ENCODE data around the gene LCE3C. TPM values are rescaled to one million over a fixed set of nuclear protein-coding genes. Genes with fewer than 3 reads are reported as not detected.
"Not testable (repeated sequence)": the region's sequence is repeated elsewhere in the genome, so short reads cannot be mapped to it uniquely, and the experiment has no call there.

Gene LCE3C
- polyA plus RNA-seq (ENCODE audit: insufficient read length in 4 of 4) = not detected

GRCh38 chr1:152599934-152600333 lies at the start of gene LCE3C:
LCE3C (plus strand) TSS chr1:152600234; CDS start chr1:152600732, 498 bp downstream.
- DNase-seq (ENCODE audit: low read depth in 4 of 4, low spot score in 2 of 4) = no peak

GRCh38 chr1:152565115-152565514 lies 34.9 kb upstream of the LCE3C start:
- no peak for DNase-seq (ENCODE audit: low read depth in 4 of 4, low spot score in 2 of 4)

GRCh38 chr1:152565535-152566215 lies 34.4 kb upstream of the LCE3C start:
- no peak for DNase-seq (ENCODE audit: low read depth in 4 of 4, low spot score in 2 of 4)

- no peak for DNase-seq (ENCODE audit: low read depth in 4 of 4, low spot score in 2 of 4)
Measured at GRCh38 chr1:152566681-152567080, 33.4 kb upstream of the LCE3C start, which contains the start of gene LCE3E. LCE3E (minus strand) TSS chr1:152566780; CDS start chr1:152566208, 572 bp downstream.

GRCh38 chr1:152577168-152577567 lies 22.9 kb upstream of the LCE3C start:
- DNase-seq (ENCODE audit: low read depth in 4 of 4, low spot score in 2 of 4) = no peak

GRCh38 chr1:152579526-152579925 lies 20.5 kb upstream of the LCE3C start:
- not testable (repeated sequence) for DNase-seq (ENCODE audit: low read depth in 4 of 4, low spot score in 2 of 4)

GRCh38 chr1:152580433-152580832 lies 19.6 kb upstream of the LCE3C start, which contains the start of gene LCE3D:
LCE3D (minus strand) TSS chr1:152580516; CDS start chr1:152579936, 580 bp downstream.
- DNase-seq (ENCODE audit: low read depth in 4 of 4, low spot score in 2 of 4) = no peak

- no peak for DNase-seq (ENCODE audit: low read depth in 4 of 4, low spot score in 2 of 4)
Measured at GRCh38 chr1:152582647-152583046, 17.4 kb upstream of the LCE3C start.

GRCh38 chr1:152585586-152585985 lies 14.4 kb upstream of the LCE3C start:
- DNase-seq (ENCODE audit: low read depth in 4 of 4, low spot score in 2 of 4) = no peak

- no peak for DNase-seq (ENCODE audit: low read depth in 4 of 4, low spot score in 2 of 4)
Measured at GRCh38 chr1:152596986-152597385, 3.0 kb upstream of the LCE3C start.

GRCh38 chr1:152613511-152613910 lies 13.5 kb downstream of the LCE3C start, which contains the start of gene LCE3B:
LCE3B (plus strand) TSS chr1:152613811; CDS start chr1:152613811, 0 bp downstream.
- no peak for DNase-seq (ENCODE audit: low read depth in 4 of 4, low spot score in 2 of 4)

GRCh38 chr1:152621993-152622392 lies 22.0 kb downstream of the LCE3C start:
- no peak for DNase-seq (ENCODE audit: low read depth in 4 of 4, low spot score in 2 of 4)

GRCh38 chr1:152622803-152623202 lies 22.8 kb downstream of the LCE3C start, which contains the start of gene LCE3A:
LCE3A (minus strand) TSS chr1:152623103; CDS start chr1:152623103, 0 bp downstream.
- no peak for DNase-seq (ENCODE audit: low read depth in 4 of 4, low spot score in 2 of 4)

GRCh38 chr1:152623203-152623844 lies 23.3 kb downstream of the LCE3C start:
- no peak for DNase-seq (ENCODE audit: low read depth in 4 of 4, low spot score in 2 of 4)

- no peak for DNase-seq (ENCODE audit: low read depth in 4 of 4, low spot score in 2 of 4)
Measured at GRCh38 chr1:152626744-152627143, 26.7 kb downstream of the LCE3C start.

- DNase-seq (ENCODE audit: low read depth in 4 of 4, low spot score in 2 of 4) = no peak
Measured at GRCh38 chr1:152630596-152630995, 30.6 kb downstream of the LCE3C start.

GRCh38 chr1:152640351-152640750 lies 40.3 kb downstream of the LCE3C start:
- no peak for DNase-seq (ENCODE audit: low read depth in 4 of 4, low spot score in 2 of 4)

GRCh38 chr1:152643945-152644344 lies 43.9 kb downstream of the LCE3C start:
- no peak for DNase-seq (ENCODE audit: low read depth in 4 of 4, low spot score in 2 of 4)

GRCh38 chr1:152645146-152645545 lies 45.1 kb downstream of the LCE3C start:
- DNase-seq (ENCODE audit: low read depth in 4 of 4, low spot score in 2 of 4) = no peak

- no peak for DNase-seq (ENCODE audit: low read depth in 4 of 4, low spot score in 2 of 4)
Measured at GRCh38 chr1:152646656-152647055, 46.6 kb downstream of the LCE3C start.

All from left renal cortex interstitium (tissue), 4 donors.